Right cardiac atrium (tissue), 5 donors: ENCODE results near the gene POLA1. TPM values are rescaled to one million over a fixed set of nuclear protein-coding genes. Genes with fewer than 3 reads are reported as not detected.
A peak's percentile ranks its signal among the peaks of the same experiment; 100 is the strongest.

Experiments
- ATAC-seq, 2 donors: fragments of 200-7000 bp; cut with Tn5 transposase; one replicate each; pipeline versions ENCODE4 v1.8.0 to v1.9.1; 2020; ENCODE audit warnings: moderate library complexity in 2 of 2, mild to moderate bottlenecking in 1 of 2
- DNase-seq, 3 donors: peaks; one replicate each; pipeline ENCODE4 v3.0.0-alpha.2; 2020
- H3K27ac ChIP-seq: one replicate; pipeline ENCODE4 v1.5.1; 2013; ENCODE audit warnings: mild to moderate bottlenecking, low read length, control low read depth, moderate library complexity
- H3K27me3 ChIP-seq: one replicate; pipeline ENCODE4 v1.6.1; 2013; ENCODE audit not compliant: control insufficient read depth, insufficient read depth
- H3K4me1 ChIP-seq: one replicate; pipeline ENCODE4 v1.6.1; 2013; ENCODE audit warnings: low read length; ENCODE audit not compliant: control insufficient read depth, insufficient read depth
- H3K4me3 ChIP-seq: one replicate; pipeline ENCODE4 v1.5.1; 2013; ENCODE audit warnings: low read length, control low read depth
- H3K9me3 ChIP-seq: one replicate; pipeline ENCODE4 v1.6.1; 2013; ENCODE audit warnings: low read length; ENCODE audit not compliant: control insufficient read depth
- WGBS: extraction: QIAGEN DNeasy Blood & Tissue Kit; methylation state at CpG from one replicate; pipeline ENCODE4 v1.1.7; 2013; 5-methylcytosine and 5-hydroxymethylcytosine counted together
- intact Hi-C, 4 donors: fragments of 100-400 bp; cut with DNase I; formaldehyde crosslinking; loops; one replicate each; pipeline versions ENCODE4 v1.11.0 to v1.14.0; 2022 to 2023
- polyA plus RNA-seq: library from polyadenylated mRNA; stranded (reverse); fragments of 200-250 nt; gene quantifications from one replicate; pipeline ENCODE4 v1.2.3, GENCODE V29; 2013
- total RNA-seq, 4 donors: library from RNA; stranded (reverse); fragmentation: NEBNext Ultra II Directional; extraction: Animal tissue kit (Norgen Biotek cat#: 25700); gene quantifications; one replicate each; pipeline ENCODE4 v1.2.1, GENCODE V29; 2021
- donor health status: healthy with polysubstance abuse.
- donor health status: DM: no; HTN: yes; CAD: no.
- donor health status: DM: no; HTN: no; CAD: no.
- donor health status: DM: no; HTN: yes; CAD: no; lungs with severe emphysema.
- donor health status: DM: yes; HTN: yes; CAD: no.

The POLA1 gene
- total and polyA plus RNA-seq, 5 donors: 3.6 to 12.3 (median 9.1) TPM

DNA sequence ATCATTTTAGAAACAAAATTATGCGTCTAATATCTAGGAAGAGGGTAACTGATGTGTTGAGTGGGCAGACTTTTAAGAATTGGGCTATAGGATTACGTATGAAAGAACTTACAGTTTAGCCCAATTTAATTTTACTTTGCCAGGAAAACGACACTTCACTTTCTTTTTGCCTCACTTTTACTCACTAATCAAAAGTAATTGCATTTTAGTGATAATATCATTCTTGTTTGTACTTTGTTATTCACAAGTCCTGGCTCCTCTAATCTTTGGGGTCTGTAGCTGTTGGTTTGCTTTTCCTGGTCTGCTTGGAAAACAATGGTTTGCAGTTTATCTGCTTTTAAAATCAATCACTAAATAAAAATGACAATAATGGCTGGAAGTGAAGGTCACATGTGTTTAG, 325.0 kb downstream of the POLA1 start:
- DNase-seq (no peak), ATAC-seq (no peak)
- Histone ChIP-seq H3K4me3 (no peak overlapping the region), H3K4me1 (peaks cover 2% of the 10 kb centered on the region), H3K27ac (no peak overlapping the region), H3K9me3 (no peaks in the 10 kb centered on the region), H3K27me3 (no peaks in the 10 kb centered on the region)
- intact Hi-C loops: no loop called here
- 22% methylated on average over 3 of the region's 3 CpGs for WGBS

DNA sequence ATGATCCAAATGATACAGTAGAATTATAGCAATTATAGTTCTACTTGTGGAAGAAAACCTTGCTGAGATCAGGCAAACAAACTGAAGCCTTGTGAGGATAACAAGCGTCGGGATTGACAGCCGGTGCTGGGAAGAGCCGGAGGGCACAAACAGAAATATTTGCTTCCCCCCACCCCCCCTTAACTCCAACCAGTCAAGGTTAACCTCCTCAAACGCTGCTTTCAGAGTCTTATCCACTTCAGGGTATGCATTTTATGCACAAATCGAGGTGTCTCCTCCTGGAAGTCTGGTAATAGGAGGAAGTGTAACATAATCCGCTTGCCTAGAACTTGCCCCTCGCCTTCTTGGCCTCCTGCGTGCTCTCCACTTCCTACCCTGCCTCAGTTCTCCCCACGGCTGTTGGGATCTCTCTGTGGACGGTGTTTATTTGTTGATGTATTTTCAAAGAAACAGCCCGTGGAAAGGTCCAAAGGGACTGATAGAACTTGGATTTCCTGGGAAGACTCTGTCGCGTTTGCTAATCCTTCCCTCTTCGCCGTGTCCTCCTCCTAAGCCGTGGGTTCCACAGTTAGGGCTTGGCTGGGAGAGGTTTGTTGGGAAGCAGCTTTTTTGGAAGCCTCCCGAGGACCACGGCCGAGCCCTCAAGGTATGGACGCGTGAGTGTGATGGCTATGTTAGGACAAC, 326.1 kb downstream of the POLA1 start:
- H3K9me3 ChIP-seq: no peaks in the 10 kb centered on the region
- intact Hi-C loops: no loop called here
- no peak overlapping the region for H3K4me3 ChIP-seq
- WGBS: 6% methylated on average over 22 of the region's 22 CpGs
- DNase-seq (no peak), ATAC-seq (no peak)
- peaks cover 2% of the 10 kb centered on the region for H3K4me1 ChIP-seq
- H3K27ac ChIP-seq: no peak overlapping the region
- no peaks in the 10 kb centered on the region for H3K27me3 ChIP-seq

DNA sequence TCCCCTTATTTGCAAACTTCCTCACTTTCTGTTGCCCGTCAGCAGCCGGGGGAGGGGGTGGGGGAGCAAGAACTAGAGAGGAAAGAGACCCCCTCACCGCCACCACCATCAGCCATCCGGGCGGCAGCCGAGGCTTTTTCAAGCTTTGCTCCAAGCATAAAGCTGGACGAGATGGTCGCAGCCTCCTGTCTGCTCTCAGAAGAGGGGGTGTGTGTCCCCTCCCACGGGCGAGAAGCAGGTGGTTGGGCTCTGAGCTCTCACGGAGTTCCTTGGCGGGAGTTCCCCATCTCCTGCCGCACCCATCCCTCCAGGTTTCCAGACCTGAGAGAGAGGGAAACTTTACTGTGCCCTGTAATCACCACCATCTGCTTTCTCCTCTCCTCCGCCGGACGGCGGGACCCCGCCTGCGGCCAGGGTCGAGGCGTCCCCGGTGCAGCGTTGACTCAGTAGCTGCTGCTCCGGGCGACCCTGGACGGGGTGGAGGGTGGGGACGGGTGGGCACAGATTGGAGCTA, 326.7 kb downstream of the POLA1 start:
- ATAC-seq (no peak), DNase-seq (no peak)
- Histone ChIP-seq H3K27me3 (no peaks in the 10 kb centered on the region), H3K4me1 (peaks cover 2% of the 10 kb centered on the region), H3K9me3 (no peaks in the 10 kb centered on the region), H3K4me3 (peak overlapping the region; percentile 25), H3K27ac (no peak overlapping the region)
- intact Hi-C loops: no loop called here
- WGBS: 4% methylated on average over 25 of the region's 27 CpGs

DNA sequence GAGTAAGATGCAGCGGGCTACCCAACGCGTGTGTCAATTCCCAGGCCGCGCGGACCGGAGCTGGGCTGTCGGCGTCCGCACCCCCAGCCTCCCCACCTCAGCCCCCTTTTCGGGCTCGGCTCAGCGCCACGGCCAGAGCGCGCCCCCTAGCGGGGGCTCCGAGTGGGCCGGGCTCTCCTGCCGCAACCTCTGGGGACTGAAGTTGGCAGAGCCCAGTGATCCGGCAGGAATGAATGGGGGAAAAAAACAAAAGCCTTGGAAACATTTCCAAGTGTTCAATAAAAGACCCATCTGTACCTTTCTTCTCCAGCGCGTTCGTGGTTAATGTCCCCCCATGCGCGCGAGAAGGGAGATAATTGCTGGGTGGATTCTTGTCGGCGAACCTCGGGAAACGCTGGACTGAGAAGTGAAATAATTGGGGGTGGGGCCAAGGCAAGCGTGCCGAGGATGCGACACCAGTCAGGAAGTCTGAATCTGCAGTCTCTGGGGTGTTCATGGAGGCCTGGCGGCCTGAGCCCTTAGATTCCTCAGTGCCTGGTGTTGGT, 327.3 kb downstream of the POLA1 start:
- ATAC-seq (peak in 1 of 2 donors; percentile 36), DNase-seq (peak in 2 of 3 donors; percentile 51 to 55)
- Histone ChIP-seq H3K27ac (no peak overlapping the region), H3K27me3 (no peaks in the 10 kb centered on the region), H3K4me1 (peaks cover 2% of the 10 kb centered on the region), H3K4me3 (peak overlapping the region; percentile 25), H3K9me3 (no peaks in the 10 kb centered on the region)
- intact Hi-C loops: no loop called here
- WGBS: 3% methylated on average over 33 of the region's 35 CpGs

DNA sequence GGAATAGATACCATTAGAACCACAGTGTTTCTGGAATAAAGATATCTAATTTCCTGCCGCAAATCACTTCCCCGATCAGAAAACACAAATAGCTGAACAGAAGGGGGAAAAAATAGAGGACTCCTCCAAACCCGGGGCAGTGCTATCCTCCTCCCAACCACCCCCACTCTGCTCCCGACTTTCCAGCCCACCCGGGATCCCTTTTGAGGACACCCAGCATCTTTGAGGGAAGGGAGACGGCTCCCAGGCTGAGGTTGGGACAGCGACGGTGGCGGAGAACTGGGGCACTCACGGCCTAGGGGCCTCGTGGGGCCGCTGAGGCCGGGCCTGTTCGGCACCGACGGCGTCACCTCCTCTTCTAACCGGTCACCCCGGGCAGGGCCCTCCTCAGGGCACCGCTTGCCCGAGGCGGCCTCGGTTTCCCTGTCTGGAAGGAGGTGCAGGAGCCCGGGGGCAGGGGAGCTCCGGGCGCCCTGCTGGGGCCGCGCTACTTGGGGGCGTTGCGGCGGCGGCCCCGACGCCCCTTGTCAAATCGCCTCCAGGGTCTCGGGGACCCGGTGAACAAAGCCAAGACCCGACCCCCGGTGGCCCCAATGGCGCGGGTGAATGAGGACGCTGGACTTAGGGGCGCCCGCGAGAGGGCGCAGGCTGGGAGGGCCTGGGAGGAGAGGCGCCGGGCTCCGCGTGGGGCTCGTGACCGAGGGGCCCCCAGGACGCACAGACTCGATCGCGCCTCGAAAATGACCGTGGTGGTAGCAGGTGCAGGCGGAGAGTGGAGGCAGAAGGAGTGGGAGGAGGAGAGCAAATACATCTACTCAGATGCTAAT, 329.0 kb downstream of the POLA1 start:
- Histone ChIP-seq H3K4me3 (no peak overlapping the region), H3K27me3 (no peaks in the 10 kb centered on the region), H3K27ac (no peak overlapping the region), H3K4me1 (peaks cover 2% of the 10 kb centered on the region), H3K9me3 (no peaks in the 10 kb centered on the region)
- DNase-seq (peak in 1 of 3 donors; percentile 53), ATAC-seq (no peak)
- 5% methylated on average over 59 of the region's 59 CpGs for WGBS
- intact Hi-C loops: no loop called here

DNA sequence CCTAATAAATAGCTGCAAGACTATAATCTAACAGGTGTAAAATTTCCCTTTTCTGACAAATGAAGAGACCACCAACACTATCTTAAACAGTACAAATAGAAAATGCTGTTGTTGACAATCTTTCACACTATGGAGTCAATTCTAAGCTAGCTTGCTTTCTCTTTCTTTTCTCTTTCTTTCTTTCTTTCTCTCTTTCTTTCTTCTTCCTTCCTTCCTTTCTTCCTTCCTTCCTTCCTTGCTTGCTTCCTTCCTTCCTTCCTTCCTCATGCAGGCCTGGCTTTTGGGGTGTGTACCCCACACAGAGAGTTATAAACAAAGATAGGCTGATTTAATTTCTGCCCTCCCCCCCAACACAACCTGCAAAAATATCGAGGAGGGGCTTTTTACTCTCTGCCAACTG, 330.2 kb downstream of the POLA1 start:
- H3K27ac ChIP-seq: no peak overlapping the region
- H3K9me3 ChIP-seq: no peaks in the 10 kb centered on the region
- WGBS: 35% methylated on average over 1 of the region's 1 CpG
- no peak overlapping the region for H3K4me3 ChIP-seq
- ATAC-seq: no peak
- no peak for DNase-seq
- H3K4me1 ChIP-seq: peaks cover 2% of the 10 kb centered on the region
- H3K27me3 ChIP-seq: no peaks in the 10 kb centered on the region
- intact Hi-C loops: no loop called here

DNA sequence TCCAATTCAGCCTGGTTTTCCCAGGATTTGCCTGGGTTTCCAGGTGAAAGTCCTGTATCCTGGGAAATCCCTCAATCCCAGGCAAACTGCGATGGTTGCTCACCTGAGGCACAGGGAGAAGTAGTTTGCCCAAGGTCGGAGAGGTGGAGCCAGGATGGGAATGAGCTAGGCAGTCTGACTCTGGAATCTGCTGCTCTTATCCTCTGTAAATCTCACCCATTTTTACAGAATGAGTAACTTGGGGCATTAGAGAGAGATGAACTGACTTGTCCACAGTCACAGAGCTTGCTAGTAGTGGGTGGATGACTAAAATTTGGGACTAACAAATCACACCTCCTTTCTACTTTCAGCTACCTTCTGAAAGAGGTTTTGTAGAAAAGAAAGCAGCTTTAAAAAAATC, 331.9 kb downstream of the POLA1 start:
- H3K4me1 ChIP-seq: no peaks in the 10 kb centered on the region
- no peaks in the 10 kb centered on the region for H3K9me3 ChIP-seq
- DNase-seq (no peak), ATAC-seq (no peak)
- no peak overlapping the region for H3K4me3 ChIP-seq
- WGBS: 75% methylated on average over 2 of the region's 2 CpGs
- intact Hi-C loops: no loop called here
- H3K27ac ChIP-seq: no peak overlapping the region
- no peaks in the 10 kb centered on the region for H3K27me3 ChIP-seq

DNA sequence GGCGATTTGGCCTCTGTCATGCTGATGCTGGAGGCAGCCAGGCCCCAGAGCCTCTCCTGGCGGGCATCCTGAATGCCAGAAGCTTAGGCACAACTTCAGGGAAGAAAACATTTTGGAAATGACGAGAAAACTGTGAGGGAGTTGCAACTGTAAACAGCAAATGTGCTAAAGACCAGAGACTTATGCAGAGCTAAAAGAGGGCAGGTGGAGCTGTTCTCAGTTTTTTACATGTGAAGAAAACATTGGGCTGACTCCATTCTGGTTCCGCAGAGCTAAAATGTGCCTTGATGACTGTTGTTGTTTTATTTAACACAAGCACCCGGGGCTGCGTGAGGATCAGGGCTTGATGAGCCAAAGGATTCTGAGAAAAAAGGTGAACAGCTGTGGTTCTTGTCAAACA, 332.9 kb downstream of the POLA1 start:
- Histone ChIP-seq H3K27ac (no peak overlapping the region), H3K9me3 (no peaks in the 10 kb centered on the region), H3K4me3 (no peak overlapping the region), H3K4me1 (no peaks in the 10 kb centered on the region), H3K27me3 (no peaks in the 10 kb centered on the region)
- WGBS: 38% methylated on average over 6 of the region's 6 CpGs
- ATAC-seq (no peak), DNase-seq (peak in 1 of 3 donors; percentile 16)
- intact Hi-C loops: no loop called here

DNA sequence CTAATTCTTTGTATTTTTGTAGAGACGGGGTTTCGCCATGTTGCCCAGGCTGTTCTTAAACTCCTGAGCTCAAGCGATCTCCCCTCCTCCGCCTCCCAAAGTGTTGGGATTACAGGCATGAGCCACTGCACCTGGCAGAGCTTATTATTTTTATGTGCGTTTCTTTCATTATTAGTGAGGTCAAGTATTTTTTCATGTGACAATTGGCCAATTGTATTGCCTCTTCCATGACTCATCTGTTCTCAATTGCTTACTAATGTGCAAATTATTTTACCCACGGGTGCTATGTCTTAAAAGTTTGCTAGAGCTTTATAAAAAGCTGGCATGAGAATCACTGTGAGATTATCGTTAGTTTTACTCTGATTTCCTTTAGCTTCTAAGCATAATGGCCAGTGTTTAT, 335.0 kb downstream of the POLA1 start:
- ATAC-seq (no peak), DNase-seq (no peak)
- WGBS: 76% methylated on average over 7 of the region's 7 CpGs
- no peaks in the 10 kb centered on the region for H3K27me3 ChIP-seq
- no peak overlapping the region for H3K27ac ChIP-seq
- intact Hi-C loops: no loop called here
- no peaks in the 10 kb centered on the region for H3K4me1 ChIP-seq
- no peak overlapping the region for H3K4me3 ChIP-seq
- H3K9me3 ChIP-seq: no peaks in the 10 kb centered on the region

DNA sequence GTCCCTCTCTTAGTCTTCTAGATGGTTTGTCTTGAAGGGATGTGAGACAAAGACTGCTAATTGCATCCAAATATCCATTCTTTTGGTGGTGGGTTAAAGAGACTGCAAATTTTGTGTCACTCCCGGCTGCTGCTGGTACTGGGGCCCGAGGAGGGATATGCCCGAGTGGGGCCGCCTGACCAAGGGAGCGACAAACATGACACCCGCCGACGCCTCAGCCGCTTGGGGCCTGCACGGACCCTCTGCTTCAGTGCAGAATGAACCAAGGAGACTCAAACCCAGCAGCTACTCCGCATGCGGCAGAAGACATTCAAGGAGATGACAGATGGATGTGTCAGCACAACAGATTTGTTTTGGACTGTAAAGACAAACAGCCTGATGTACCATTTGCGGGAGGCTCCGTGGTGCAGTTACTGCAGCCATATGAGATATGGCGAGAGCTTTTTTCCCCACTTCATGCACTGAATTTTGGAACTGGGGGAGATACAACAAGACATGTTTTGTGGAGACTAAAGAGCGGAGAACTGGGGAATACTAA, 335.6 kb downstream of the POLA1 start:
- WGBS: 91% methylated on average over 16 of the region's 16 CpGs
- Histone ChIP-seq H3K27ac (no peak overlapping the region), H3K9me3 (no peaks in the 10 kb centered on the region), H3K27me3 (no peaks in the 10 kb centered on the region), H3K4me3 (no peak overlapping the region), H3K4me1 (no peaks in the 10 kb centered on the region)
- intact Hi-C loops: no loop called here
- ATAC-seq (no peak), DNase-seq (no peak)

DNA sequence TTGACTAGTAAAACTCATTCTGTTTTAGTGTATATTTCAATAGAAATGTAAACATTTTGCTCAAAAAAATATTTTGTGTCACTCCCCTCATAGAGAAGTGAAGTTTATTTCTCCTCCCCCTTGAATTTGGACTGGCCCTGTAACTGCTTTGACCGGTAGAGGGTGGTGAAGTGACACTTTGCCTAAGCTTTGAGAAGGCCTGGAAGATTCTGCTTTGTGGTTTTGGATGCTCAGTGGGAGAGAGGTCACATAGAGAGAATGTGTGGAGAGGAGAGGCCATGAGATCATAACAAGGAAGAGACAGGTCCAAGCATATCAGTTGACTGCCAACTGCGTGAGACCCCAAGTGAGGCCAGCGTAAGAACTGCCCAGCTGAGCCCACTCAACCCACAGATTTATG, 341.2 kb downstream of the POLA1 start:
- Histone ChIP-seq H3K9me3 (no peaks in the 10 kb centered on the region), H3K4me1 (no peaks in the 10 kb centered on the region), H3K27me3 (no peaks in the 10 kb centered on the region), H3K4me3 (no peak overlapping the region), H3K27ac (no peak overlapping the region)
- no peak for ATAC-seq
- WGBS: 70% methylated on average over 3 of the region's 3 CpGs
- no peak for DNase-seq
- intact Hi-C loops: no loop called here
